B cell (primary cell): ENCODE data around the gene DCAKD. TPM values are rescaled to one million over a fixed set of nuclear protein-coding genes. Genes with fewer than 3 reads are reported as not detected.

Experiments
- ATAC-seq: fragments of 200-7000 bp; cut with Tn5 transposase; one replicate; pipeline ENCODE4 v1.10.0; 2021; ENCODE audit warnings: low read depth, mild to moderate bottlenecking, moderate number of reproducible peaks, moderate library complexity
- CTCF ChIA-PET: fragments of 350-600 bp; sonication (Branson Sonifier 250); formaldehyde crosslinking; loops from one replicate; lab custom pipeline; 2021; ENCODE audit warnings: antibody characterized with exemption, inconsistent platforms; lab: Charles Lee
- POLR2A ChIA-PET: fragments of 350-600 bp; sonication (Branson Sonifier 250); formaldehyde crosslinking; loops from one replicate; lab custom pipeline; 2021; ENCODE audit warnings: antibody characterized with exemption; lab: Charles Lee
- DNase-seq: peaks from one replicate; pipeline ENCODE4 v3.0.0; 2013
- H2AFZ ChIP-seq: 2 replicates; pipeline ENCODE4 v1.6.1; 2012; ENCODE audit warnings: mild to moderate bottlenecking, low read depth, low read length; ENCODE audit not compliant: insufficient read depth, poor library complexity, severe bottlenecking
- H3K27ac ChIP-seq, 2 donors: 1 replicate in 1 of 2; 2 replicates in 1 of 2; pipeline ENCODE4 v1.5.1; 2012 to 2013; ENCODE audit warnings: low read length in 2 of 2, mild to moderate bottlenecking in 2 of 2, moderate library complexity in 1 of 2
- H3K27me3 ChIP-seq, 4 experiments: fragments of 200-600 bp in 1 of 4; sonication (generic) in 1 of 4; replicated peaks in 1 of 4; 1 replicate in 2 of 4; 2 replicates in 2 of 4; pipeline versions ENCODE4 v1.6.1 to v1.7.0; 2013 to 2016; ENCODE audit warnings: low read length in 3 of 4, mild to moderate bottlenecking in 2 of 4, mixed read lengths in 1 of 4, moderate library complexity in 1 of 4; ENCODE audit not compliant: insufficient read depth in 4 of 4, control insufficient read depth in 3 of 4; ENCODE audit errors: control extremely low read depth in 1 of 4
- H3K36me3 ChIP-seq, 2 experiments: replicated peaks in 1 of 2; 1 replicate in 1 of 2; 2 replicates in 1 of 2; pipeline versions ENCODE4 v1.6.1 to v1.7.1; 2013; ENCODE audit warnings: low read length in 1 of 2; ENCODE audit not compliant: insufficient read depth in 2 of 2, control insufficient read depth in 1 of 2; ENCODE audit errors: control extremely low read depth in 1 of 2, extremely low read depth in 1 of 2
- H3K4me1 ChIP-seq, 2 donors: fragments of 200-600 bp in 1 of 2; sonication (generic) in 1 of 2; 1 replicate in 1 of 2; 2 replicates in 1 of 2; pipeline versions ENCODE4 v1.5.1 to v1.6.1; 2013 to 2017; ENCODE audit warnings: low read length in 2 of 2; ENCODE audit not compliant: control insufficient read depth in 2 of 2, insufficient read depth in 2 of 2
- H3K4me2 ChIP-seq: replicated peaks from 2 replicates; pipeline ENCODE3; 2012; ENCODE audit warnings: mild to moderate bottlenecking, low read depth, low read length; ENCODE audit not compliant: poor library complexity, severe bottlenecking
- H3K4me3 ChIP-seq, 5 experiments: fragments of 200-600 bp in 1 of 5; sonication (generic) in 1 of 5; 1 replicate in 3 of 5; 2 replicates in 2 of 5; pipeline versions ENCODE4 v1.5.1 to v1.7.0; 2011 to 2016; ENCODE audit warnings: low read length in 4 of 5, mild to moderate bottlenecking in 4 of 5, low read depth in 2 of 5, control low read depth in 1 of 5, moderate library complexity in 1 of 5; ENCODE audit not compliant: insufficient read depth in 1 of 5; ENCODE audit errors: control extremely low read depth in 1 of 5, extremely low read depth in 1 of 5
- H3K79me2 ChIP-seq: fragments of 200-600 bp; sonication (generic); one replicate; pipeline ENCODE4 v1.6.0; 2016; ENCODE audit warnings: low read length; ENCODE audit not compliant: control insufficient read depth, insufficient read depth
- H3K9ac ChIP-seq: fragments of 200-600 bp; sonication (generic); 2 replicates; pipeline ENCODE4 v1.6.1; 2017; ENCODE audit warnings: mild to moderate bottlenecking, low read length, moderate library complexity
- H3K9me3 ChIP-seq, 3 donors: one replicate each; pipeline versions ENCODE4 v1.6.1 to v1.7.1; 2013; ENCODE audit warnings: low read length in 2 of 3; ENCODE audit not compliant: control insufficient read depth in 2 of 3, insufficient read depth in 1 of 3; ENCODE audit errors: control extremely low read depth in 1 of 3
- H4K20me1 ChIP-seq: 2 replicates; pipeline ENCODE4 v1.6.0; 2012; ENCODE audit warnings: mild to moderate bottlenecking, low read length; ENCODE audit not compliant: insufficient read depth, control insufficient read depth, poor library complexity, severe bottlenecking
- H3K27ac Mint-ChIP-seq: one replicate; pipeline ENCODE4 v1.8.0; 2021; ENCODE audit warnings: mixed read lengths
- H3K27me3 Mint-ChIP-seq: one replicate; pipeline ENCODE4 v1.8.0; 2021; ENCODE audit warnings: mixed read lengths
- H3K4me1 Mint-ChIP-seq: one replicate; pipeline ENCODE4 v1.8.0; 2021; ENCODE audit warnings: mixed read lengths
- H3K4me3 Mint-ChIP-seq: one replicate; pipeline ENCODE4 v1.8.0; 2021; ENCODE audit warnings: mixed read lengths
- H3K9me3 Mint-ChIP-seq: one replicate; pipeline ENCODE4 v1.8.0; 2022; ENCODE audit warnings: mixed read lengths; ENCODE audit not compliant: insufficient read depth
- CTCF ChIP-seq: fragments of 200-600 bp; IDR thresholded peaks from one replicate; pipeline ENCODE4 v1.8.0; 2022; ENCODE audit warnings: antibody characterized with exemption, mild to moderate bottlenecking
- EZH2 ChIP-seq: IDR thresholded peaks from 2 replicates; pipeline ENCODE4 v1.6.1; 2012; ENCODE audit warnings: borderline replicate concordance, low read depth, mild to moderate bottlenecking, moderate library complexity, low read length; ENCODE audit not compliant: insufficient read depth, poor library complexity, severe bottlenecking
- WGBS: methylation state at CpG from one replicate; pipeline ENCODE4 v1.1.5; 2013; ENCODE audit warnings: missing lambda C conversion rate; ENCODE audit not compliant: insufficient coverage; 5-methylcytosine and 5-hydroxymethylcytosine counted together
- intact Hi-C: fragments of 100-400 bp; cut with micrococcal nuclease; formaldehyde crosslinking; loops from one replicate; pipeline ENCODE4 v1.10.0; 2022
- polyA plus RNA-seq: library from polyadenylated mRNA; depleted of rRNA; stranded (reverse); fragments of >200 nt; gene quantifications from 2 replicates; pipeline ENCODE4 v1.2.3, GENCODE V29; 2012
- total RNA-seq, 2 donors: library from RNA; stranded (reverse); fragments of 120-200 nt in 1 of 2; gene quantifications; 1 replicate in 1 of 2; 2 replicates in 1 of 2; pipeline versions ENCODE4 v1.2.3 to v1.2.4, GENCODE V29; 2013 to 2022

DCAKD gene
- total and polyA plus RNA-seq, 2 donors (not counting 1 experiment from before 2014, with no cell fraction given), result 20.6 to 31.5 TPM

GRCh38 chr17:44988044-44988942, 63.1 kb downstream of the DCAKD start:
- CTCF ChIA-PET, result interaction anchor here (1.3 kb wide), 1 partner anchor 34 kb away, joined by 3 read pairs; no protein-coding TSS in a partner anchor
- Histone ChIP-seq H3K36me3 (no peaks in the 10 kb centered on the region), H3K4me2 (peak overlapping the region; percentile 38), H2AFZ (no peak overlapping the region), H3K4me1 (peaks cover 5 to 10% of the 10 kb centered on the region in 2 donors), H3K27ac (no peak overlapping the region), H3K4me3 (no peak overlapping the region), H3K9me3 (no peaks in the 10 kb centered on the region), H3K79me2 (no peaks in the 10 kb centered on the region), H3K9ac (no peak overlapping the region), H3K27me3 (peaks cover 0 to 46% (median 16%) of the 10 kb centered on the region in 4 experiments), H4K20me1 (no peaks in the 10 kb centered on the region)
- ATAC-seq (no peak), DNase-seq (no peak)
- intact Hi-C loops, result no loop called here
- 39% methylated on average over 33 of the region's 34 CpGs for whole genome bisulfite sequencing
- TF ChIP-seq CTCF, result no peak
- no peak overlapping the region for H3K27ac Mint-ChIP-seq
- peaks cover 35% of the 10 kb centered on the region for H3K27me3 Mint-ChIP-seq
- no peak overlapping the region for H3K4me3 Mint-ChIP-seq
- H3K4me1 Mint-ChIP-seq, result peaks cover 6% of the 10 kb centered on the region
- POLR2A ChIA-PET, result no interaction called here
- H3K9me3 Mint-ChIP-seq, result no peaks in the 10 kb centered on the region

- Mint-ChIP-seq H3K4me1 (peaks cover 5% of the 10 kb centered on the region), H3K27me3 (peaks cover 34% of the 10 kb centered on the region), H3K9me3 (no peaks in the 10 kb centered on the region), H3K27ac (no peak overlapping the region), H3K4me3 (no peak overlapping the region)
- POLR2A ChIA-PET, result interaction anchor here (0.5 kb wide), 1 partner anchor 636 kb away, joined by 7 read pairs; no protein-coding TSS in a partner anchor
- DNase-seq, result no peak
- CTCF ChIA-PET, result no interaction called here
- Histone ChIP-seq H4K20me1 (no peaks in the 10 kb centered on the region), H2AFZ (no peak overlapping the region), H3K9ac (no peak overlapping the region), H3K9me3 (no peaks in the 10 kb centered on the region), H3K4me1 (peaks cover 5 to 10% of the 10 kb centered on the region in 2 donors), H3K27ac (no peak overlapping the region), H3K79me2 (no peaks in the 10 kb centered on the region), H3K4me2 (no peak overlapping the region), H3K27me3 (peaks cover 0 to 51% (median 10%) of the 10 kb centered on the region in 4 experiments), H3K36me3 (no peaks in the 10 kb centered on the region), H3K4me3 (no peak overlapping the region)
- WGBS, result 92% methylated on average over 2 of the region's 4 CpGs
- TF ChIP-seq EZH2 (no peak), CTCF (no peak)
- no peak for ATAC-seq
- intact Hi-C loops, result no loop called here
Measured at GRCh38 chr17:44983563-44983962, 67.9 kb downstream of the DCAKD start.
